DOHH2 (cell line): ENCODE data around the gene HOXD8.

Experiments
- H3F3A ChIP-seq: fragments of 200-600 bp; sonication (generic), shearing (Covaris generic); 2 replicates; pipeline ENCODE4 v1.6.0; 2016; ENCODE audit warnings: antibody characterized with exemption, mild to moderate bottlenecking; ENCODE audit not compliant: control insufficient read depth, insufficient read depth
- H3K27ac ChIP-seq: fragments of 200-600 bp; sonication (generic); 2 replicates; pipeline ENCODE4 v1.5.1; 2014; ENCODE audit warnings: low read depth, mild to moderate bottlenecking, low read length, moderate library complexity
- H3K27me3 ChIP-seq: fragments of 200-600 bp; sonication (generic); 2 replicates; pipeline ENCODE4 v1.6.1; 2014; ENCODE audit warnings: mild to moderate bottlenecking, low read length, mixed read lengths; ENCODE audit not compliant: control insufficient read depth
- H3K36me3 ChIP-seq: fragments of 200-600 bp; sonication (generic); 2 replicates; pipeline ENCODE4 v1.6.1; 2014; ENCODE audit warnings: mild to moderate bottlenecking, low read length, moderate library complexity, mixed read lengths; ENCODE audit not compliant: control insufficient read depth
- H3K4me1 ChIP-seq: fragments of 200-600 bp; sonication (generic); 2 replicates; pipeline ENCODE4 v1.6.1; 2014; ENCODE audit warnings: mild to moderate bottlenecking, low read length, mixed read lengths; ENCODE audit not compliant: control insufficient read depth
- H3K4me2 ChIP-seq: fragments of 200-600 bp; sonication (generic); 2 replicates; pipeline ENCODE4 v1.6.0; 2014; ENCODE audit warnings: mild to moderate bottlenecking, low read length, moderate library complexity
- H3K4me3 ChIP-seq: fragments of 200-600 bp; sonication (generic); 2 replicates; pipeline ENCODE4 v1.5.1; 2014; ENCODE audit warnings: mild to moderate bottlenecking, low read length, mixed read lengths
- H3K79me2 ChIP-seq: fragments of 200-600 bp; sonication (generic); 2 replicates; pipeline ENCODE4 v1.6.1; 2014; ENCODE audit warnings: mild to moderate bottlenecking, low read length, mixed read lengths; ENCODE audit not compliant: control insufficient read depth
- H3K9me2 ChIP-seq: fragments of 200-600 bp; sonication (generic); replicated peaks from 2 replicates; pipeline ENCODE4 v1.6.1; 2014; ENCODE audit warnings: mild to moderate bottlenecking, low read length, mixed read lengths; ENCODE audit not compliant: control insufficient read depth
- H3K9me3 ChIP-seq: fragments of 200-600 bp; sonication (generic); 2 replicates; pipeline ENCODE4 v1.6.1; 2014; ENCODE audit warnings: antibody characterized with exemption, low read length, mixed read lengths; ENCODE audit not compliant: control insufficient read depth, insufficient read depth
- H4K20me1 ChIP-seq: fragments of 200-600 bp; sonication (generic); 2 replicates; pipeline ENCODE4 v1.6.0; 2014; ENCODE audit warnings: low read depth, mild to moderate bottlenecking, antibody characterized with exemption, low read length, moderate library complexity; ENCODE audit not compliant: control insufficient read depth, insufficient read depth
- EZH2phosphoT487 ChIP-seq: fragments of 200-600 bp; sonication (generic); IDR thresholded peaks from 2 replicates; pipeline ENCODE4 v1.6.1; 2017; ENCODE audit warnings: borderline replicate concordance, mild to moderate bottlenecking, antibody characterized with exemption, low read length, moderate library complexity, mixed read lengths
- TF ChIP-seq, protein P1 (sequence below): fragments of 200-600 bp; sonication (generic); IDR thresholded peaks from one replicate; pipeline ENCODE4 v1.5.1; 2014; ENCODE audit warnings: antibody characterized with exemption, mild to moderate bottlenecking, low read depth, low read length; ENCODE audit not compliant: poor library complexity, severe bottlenecking

The HOXD8 gene

DNA sequence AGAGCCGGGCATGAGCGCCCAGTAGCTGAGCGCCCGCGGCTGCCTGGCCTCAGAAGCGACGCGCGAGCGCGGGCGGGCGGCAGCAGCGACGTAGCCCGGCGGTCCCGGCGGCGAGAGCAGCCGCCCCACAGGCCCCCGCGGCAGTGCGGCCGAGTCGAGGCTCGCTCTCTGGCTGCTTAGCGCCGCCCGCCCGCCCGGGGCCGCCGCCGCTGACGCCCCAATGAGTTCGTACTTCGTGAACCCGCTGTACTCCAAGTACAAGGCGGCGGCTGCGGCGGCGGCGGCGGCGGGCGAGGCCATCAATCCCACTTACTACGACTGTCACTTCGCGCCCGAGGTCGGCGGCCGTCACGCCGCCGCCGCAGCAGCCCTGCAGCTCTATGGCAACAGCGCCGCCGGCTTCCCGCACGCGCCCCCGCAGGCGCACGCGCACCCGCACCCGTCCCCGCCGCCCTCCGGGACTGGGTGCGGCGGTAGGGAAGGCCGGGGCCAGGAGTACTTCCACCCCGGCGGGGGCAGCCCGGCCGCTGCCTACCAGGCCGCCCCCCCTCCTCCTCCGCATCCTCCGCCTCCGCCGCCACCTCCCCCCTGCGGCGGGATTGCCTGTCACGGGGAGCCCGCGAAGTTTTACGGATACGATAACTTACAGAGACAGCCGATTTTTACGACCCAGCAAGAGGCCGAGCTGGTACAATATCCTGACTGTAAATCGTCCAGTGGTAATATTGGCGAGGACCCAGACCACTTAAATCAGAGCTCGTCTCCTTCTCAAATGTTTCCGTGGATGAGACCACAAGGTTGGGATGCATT lies 847 bp downstream of the HOXD8 start:
- no peak overlapping the region for H3K4me2 ChIP-seq
- no peaks in the 10 kb centered on the region for H3K36me3 ChIP-seq
- H3F3A ChIP-seq = no peaks in the 10 kb centered on the region
- peaks cover 17% of the 10 kb centered on the region for H3K27me3 ChIP-seq
- H3K4me3 ChIP-seq = no peak overlapping the region
- H4K20me1 ChIP-seq = no peaks in the 10 kb centered on the region
- no peaks in the 10 kb centered on the region for H3K9me2 ChIP-seq
- TF ChIP-seq, protein P1, sequence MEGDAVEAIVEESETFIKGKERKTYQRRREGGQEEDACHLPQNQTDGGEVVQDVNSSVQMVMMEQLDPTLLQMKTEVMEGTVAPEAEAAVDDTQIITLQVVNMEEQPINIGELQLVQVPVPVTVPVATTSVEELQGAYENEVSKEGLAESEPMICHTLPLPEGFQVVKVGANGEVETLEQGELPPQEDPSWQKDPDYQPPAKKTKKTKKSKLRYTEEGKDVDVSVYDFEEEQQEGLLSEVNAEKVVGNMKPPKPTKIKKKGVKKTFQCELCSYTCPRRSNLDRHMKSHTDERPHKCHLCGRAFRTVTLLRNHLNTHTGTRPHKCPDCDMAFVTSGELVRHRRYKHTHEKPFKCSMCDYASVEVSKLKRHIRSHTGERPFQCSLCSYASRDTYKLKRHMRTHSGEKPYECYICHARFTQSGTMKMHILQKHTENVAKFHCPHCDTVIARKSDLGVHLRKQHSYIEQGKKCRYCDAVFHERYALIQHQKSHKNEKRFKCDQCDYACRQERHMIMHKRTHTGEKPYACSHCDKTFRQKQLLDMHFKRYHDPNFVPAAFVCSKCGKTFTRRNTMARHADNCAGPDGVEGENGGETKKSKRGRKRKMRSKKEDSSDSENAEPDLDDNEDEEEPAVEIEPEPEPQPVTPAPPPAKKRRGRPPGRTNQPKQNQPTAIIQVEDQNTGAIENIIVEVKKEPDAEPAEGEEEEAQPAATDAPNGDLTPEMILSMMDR = no peak
- no peaks in the 10 kb centered on the region for H3K4me1 ChIP-seq
- no peak overlapping the region for H3K27ac ChIP-seq
- H3K79me2 ChIP-seq = no peaks in the 10 kb centered on the region
- H3K9me3 ChIP-seq = no peaks in the 10 kb centered on the region

DNA sequence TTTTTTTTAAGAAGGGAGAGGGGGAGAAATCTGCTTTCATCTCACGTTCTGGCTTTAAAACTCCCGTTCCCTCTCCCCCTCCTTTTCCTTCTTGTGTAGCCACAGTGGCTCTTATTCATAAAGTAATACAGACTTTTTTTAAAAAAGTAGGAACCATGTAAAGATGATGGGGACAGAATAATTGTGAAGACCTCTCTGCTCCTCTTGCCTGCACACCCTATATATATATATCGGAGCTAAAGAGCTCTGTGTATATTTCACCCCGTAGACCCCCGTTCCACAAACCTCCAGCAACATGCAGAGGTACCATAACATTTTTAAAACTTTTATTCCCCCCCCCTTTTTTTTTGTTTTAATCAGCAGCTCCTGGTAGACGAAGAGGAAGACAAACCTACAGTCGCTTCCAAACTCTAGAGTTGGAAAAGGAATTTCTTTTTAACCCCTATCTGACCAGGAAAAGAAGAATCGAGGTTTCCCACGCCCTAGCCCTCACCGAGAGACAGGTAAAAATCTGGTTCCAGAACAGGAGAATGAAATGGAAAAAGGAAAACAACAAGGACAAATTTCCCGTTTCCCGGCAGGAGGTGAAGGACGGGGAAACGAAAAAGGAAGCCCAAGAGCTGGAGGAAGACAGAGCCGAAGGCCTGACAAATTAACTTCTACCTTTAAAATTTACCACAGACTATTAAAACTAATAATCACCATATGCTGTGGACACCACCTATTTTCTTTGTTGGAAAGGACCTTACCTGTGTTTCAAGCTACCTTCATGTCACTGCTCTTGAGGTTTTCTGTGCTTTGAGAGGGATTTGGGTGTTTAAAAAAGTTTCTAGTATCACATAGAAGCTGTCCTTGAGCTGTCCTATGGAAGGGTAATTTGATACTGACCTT lies 1.7 kb downstream of the HOXD8 start:
- Histone ChIP-seq H3F3A (no peaks in the 10 kb centered on the region), H3K9me3 (no peaks in the 10 kb centered on the region), H3K27ac (no peak overlapping the region), H3K4me1 (no peaks in the 10 kb centered on the region), H3K9me2 (no peaks in the 10 kb centered on the region), H4K20me1 (no peaks in the 10 kb centered on the region), H3K27me3 (peaks cover 15% of the 10 kb centered on the region), H3K4me3 (no peak overlapping the region), H3K79me2 (no peaks in the 10 kb centered on the region), H3K4me2 (no peak overlapping the region), H3K36me3 (no peaks in the 10 kb centered on the region)
- TF ChIP-seq, protein P1 = no peak
- TF ChIP-seq EZH2phosphoT487 = no peak

DNA sequence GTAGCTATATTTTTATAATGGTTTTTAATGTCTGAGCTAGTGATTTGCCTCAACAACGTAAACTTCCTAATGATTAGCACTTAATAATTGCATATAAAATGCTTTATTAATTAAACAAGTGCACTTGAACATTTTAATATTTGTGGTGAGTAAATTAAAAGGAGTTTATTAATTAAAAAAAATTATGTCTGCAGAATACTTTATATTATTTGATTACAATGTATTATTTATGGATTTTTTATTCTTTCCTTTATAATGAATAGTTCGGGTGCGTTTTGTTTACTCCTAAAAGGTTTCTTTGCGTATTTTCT lies 2.3 kb downstream of the HOXD8 start:
- Histone ChIP-seq H3K9me3 (no peaks in the 10 kb centered on the region), H3K9me2 (no peaks in the 10 kb centered on the region), H3K4me3 (no peak overlapping the region), H3K27me3 (peaks cover 11% of the 10 kb centered on the region), H3K79me2 (no peaks in the 10 kb centered on the region), H3K4me2 (no peak overlapping the region), H3K4me1 (no peaks in the 10 kb centered on the region), H4K20me1 (no peaks in the 10 kb centered on the region), H3K36me3 (no peaks in the 10 kb centered on the region), H3F3A (no peaks in the 10 kb centered on the region), H3K27ac (no peak overlapping the region)
- TF ChIP-seq, protein P1 = no peak
- TF ChIP-seq EZH2phosphoT487 = no peak
